HepG2 (cell line): ENCODE data around the gene TOMM20. TPM values are rescaled to one million over a fixed set of nuclear protein-coding genes. Genes with fewer than 3 reads are reported as not detected.
A peak's percentile ranks its signal among the peaks of the same experiment; 100 is the strongest.
"Not testable (repeated sequence)": the region's sequence is repeated elsewhere in the genome, so short reads cannot be mapped to it uniquely, and the experiment has no call there.

ENCODE experiments used
- ATAC-seq: fragments of 200-7000 bp; cut with Tn5 transposase; 3 replicates; pipeline ENCODE4 v1.9.1; 2020; ENCODE audit warnings: mild to moderate bottlenecking, moderate library complexity
- BruUV-seq: library from RNA; stranded (reverse); fragments of 400-500 nt; replicated peaks from 2 replicates; lab custom pipeline; 2021; lab: Mats Ljungman, UMichigan
- CTCF ChIA-PET: fragments of 300-600 bp; formaldehyde crosslinking; extraction: SDS; loops from one replicate; lab custom pipeline; 2021; ENCODE audit warnings: low total read pairs, inconsistent platforms, low intra/inter-chr PET ratio; lab: Yijun Ruan, JAX
- POLR2A ChIA-PET: fragments of 350-600 bp; sonication (Branson Sonifier 250); formaldehyde crosslinking; loops from one replicate; lab custom pipeline; 2020; ENCODE audit warnings: antibody characterized with exemption, inconsistent platforms; lab: Yijun Ruan, JAX
- DNase-seq: peaks from one replicate; pipeline ENCODE4 v3.0.0-alpha.2; 2015; ENCODE audit warnings: low spot score
- FAIRE-seq: peaks from 3 replicates; lab custom pipeline; 2011; peaks lifted over from hg19 to GRCh38; lab: Jason Lieb, UNC
- H2AFZ ChIP-seq: one replicate; pipeline ENCODE4 v1.6.1; 2011; ENCODE audit warnings: low read length, inconsistent platforms
- H3K27ac ChIP-seq: fragments of 300-600 bp; 3 replicates; pipeline ENCODE4 v1.8.0; 2011; ENCODE audit warnings: mixed run types, mild to moderate bottlenecking, mixed read lengths, low read length, inconsistent platforms; ENCODE audit not compliant: insufficient read depth; ENCODE audit errors: extremely low read length
- H3K27me3 ChIP-seq, 2 experiments: fragments of 200-600 bp in 1 of 2; 2 replicates in 1 of 2; 3 replicates in 1 of 2; pipeline versions ENCODE4 v1.6.0 to v1.8.0; 2011; ENCODE audit warnings: low read length in 2 of 2, mild to moderate bottlenecking in 2 of 2, moderate library complexity in 2 of 2, inconsistent platforms in 1 of 2; ENCODE audit not compliant: insufficient read depth in 2 of 2, control insufficient read depth in 1 of 2
- H3K36me3 ChIP-seq, 2 experiments: fragments of 200-600 bp in 1 of 2; replicated peaks in 1 of 2; 2 replicates in 1 of 2; 3 replicates in 1 of 2; pipeline versions ENCODE4 v1.5.1 to v1.8.0; 2011; ENCODE audit warnings: low read length in 2 of 2, inconsistent platforms in 1 of 2; ENCODE audit not compliant: insufficient read depth in 2 of 2, control insufficient read depth in 1 of 2
- H3K4me1 ChIP-seq: 2 replicates; pipeline ENCODE4 v1.5.1; 2012; ENCODE audit warnings: low read length, inconsistent platforms; ENCODE audit not compliant: insufficient read depth
- H3K4me2 ChIP-seq: 2 replicates; pipeline ENCODE4 v1.6.0; 2011; ENCODE audit warnings: low read depth, low read length, inconsistent platforms
- H3K4me3 ChIP-seq, 3 experiments: fragments of 200-600 bp in 1 of 3; sonication (generic), shearing (Covaris generic) in 1 of 3; replicated peaks in 1 of 3; 2 replicates each; pipeline ENCODE4 v1.5.1; 2011 to 2016; ENCODE audit warnings: low read length in 3 of 3, inconsistent platforms in 2 of 3, low read depth in 2 of 3, mild to moderate bottlenecking in 2 of 3, control low read depth in 1 of 3, mixed read lengths in 1 of 3; ENCODE audit not compliant: insufficient read depth in 1 of 3
- H3K79me2 ChIP-seq: one replicate; pipeline ENCODE4 v1.6.1; 2011; ENCODE audit warnings: low read length, inconsistent platforms; ENCODE audit not compliant: insufficient read depth
- H3K9ac ChIP-seq: 2 replicates; pipeline ENCODE4 v1.6.0; 2011; ENCODE audit warnings: mild to moderate bottlenecking, low read depth, low read length, inconsistent platforms; ENCODE audit not compliant: insufficient read depth
- H3K9me3 ChIP-seq: 2 replicates; pipeline ENCODE4 v1.5.1; 2012; ENCODE audit warnings: mild to moderate bottlenecking, low read length
- H4K20me1 ChIP-seq: 2 replicates; pipeline ENCODE4 v1.6.0; 2011; ENCODE audit warnings: inconsistent platforms, mild to moderate bottlenecking, low read length, moderate library complexity; ENCODE audit not compliant: insufficient read depth
- KDM2A ChIP-seq: sonication (generic); formaldehyde crosslinking; IDR thresholded peaks from 2 replicates; pipeline ENCODE4 v1.4.0; 2020; ENCODE audit warnings: low read depth, missing genetic modification reagents, borderline replicate concordance
- PRPF4 ChIP-seq: fragments of 200-400 bp; formaldehyde crosslinking; IDR thresholded peaks from 2 replicates; pipeline ENCODE4 v1.6.1; 2016; ENCODE audit warnings: low read length, low read depth; ENCODE audit not compliant: poor library complexity, severe bottlenecking
- SOX13 ChIP-seq, 3 experiments: fragments of 450-650 bp in 1 of 3; sonication (generic) in 1 of 3; formaldehyde crosslinking in 1 of 3; IDR thresholded peaks in 2 of 3; conservative IDR thresholded peaks in 1 of 3; 2 replicates each; pipeline versions ENCODE4 v1.5.0 to v1.6.1; 2016 to 2020; ENCODE audit warnings: antibody characterized with exemption in 1 of 3, mild to moderate bottlenecking in 1 of 3, missing compliant biosample characterization in 1 of 3, missing genetic modification reagents in 1 of 3, moderate library complexity in 1 of 3
- SOX5 ChIP-seq: IDR thresholded peaks from 2 replicates; pipeline ENCODE4 v1.6.1; 2016; ENCODE audit warnings: borderline replicate concordance
- ZNF30 ChIP-seq: sonication (generic); formaldehyde crosslinking; IDR thresholded peaks from 2 replicates; pipeline ENCODE4 v1.5.0; 2020; ENCODE audit warnings: mild to moderate bottlenecking, missing genetic modification reagents
- WGBS: methylation state at CpG from one replicate; pipeline ENCODE4 v1.1.6; 2017; ENCODE audit warnings: low lambda C conversion rate; 5-methylcytosine and 5-hydroxymethylcytosine counted together
- in situ Hi-C: cut with HindIII; loops from 2 replicates; pipeline ENCODE4 v1.10.0; 2017; ENCODE audit warnings: low pct_unique_long_range_greater_than_20kb; ENCODE audit not compliant: extremely low pct_ligation_motif_present
- intact Hi-C: fragments of 100-400 bp; cut with micrococcal nuclease; formaldehyde crosslinking; loops from one replicate; pipeline ENCODE4 v1.10.0; 2022; ENCODE audit not compliant: unreplicated experiment
- polyA plus RNA-seq, 8 experiments: library from polyadenylated mRNA; depleted of rRNA in 3 of 8; stranded (reverse) in 7 of 8; unstranded in 1 of 8; fragments of >200 nt; fragmentation: Illumina TruSeq in 4 of 8; extraction: Trizol in 4 of 8; gene quantifications; 2 replicates each; pipeline versions ENCODE4 v1.2.1 to v1.2.3, GENCODE V29; 2011 to 2016; ENCODE audit warnings: low read depth in 4 of 8, missing spikeins in 1 of 8, mixed read lengths in 1 of 8; ENCODE audit not compliant: insufficient read depth in 1 of 8
- total RNA-seq, 5 experiments: library from RNA; depleted of rRNA; stranded (reverse); fragments of >200 nt; fragmentation: Illumina TruSeq; extraction: Trizol; gene quantifications; 2 replicates each; pipeline ENCODE4 v1.2.3, GENCODE V29; 2016; ENCODE audit warnings: low read depth in 1 of 5
- TF ChIP-seq, protein P1 (sequence below): sonication (generic); formaldehyde crosslinking; IDR thresholded peaks from 2 replicates; pipeline ENCODE4 v1.4.0; 2020; ENCODE audit warnings: missing genetic modification reagents
- TF ChIP-seq, protein P2 (sequence below): sonication (generic); formaldehyde crosslinking; IDR thresholded peaks from 2 replicates; pipeline ENCODE4 v1.8.1; 2023; ENCODE audit warnings: mild to moderate bottlenecking, missing genetic modification reagents

The TOMM20 gene
- total and polyA plus RNA-seq, 2 of the 13 experiments (the other 11 are each of a cell fraction or from before 2014, with no cell fraction given) = 153 to 376 TPM

DNA sequence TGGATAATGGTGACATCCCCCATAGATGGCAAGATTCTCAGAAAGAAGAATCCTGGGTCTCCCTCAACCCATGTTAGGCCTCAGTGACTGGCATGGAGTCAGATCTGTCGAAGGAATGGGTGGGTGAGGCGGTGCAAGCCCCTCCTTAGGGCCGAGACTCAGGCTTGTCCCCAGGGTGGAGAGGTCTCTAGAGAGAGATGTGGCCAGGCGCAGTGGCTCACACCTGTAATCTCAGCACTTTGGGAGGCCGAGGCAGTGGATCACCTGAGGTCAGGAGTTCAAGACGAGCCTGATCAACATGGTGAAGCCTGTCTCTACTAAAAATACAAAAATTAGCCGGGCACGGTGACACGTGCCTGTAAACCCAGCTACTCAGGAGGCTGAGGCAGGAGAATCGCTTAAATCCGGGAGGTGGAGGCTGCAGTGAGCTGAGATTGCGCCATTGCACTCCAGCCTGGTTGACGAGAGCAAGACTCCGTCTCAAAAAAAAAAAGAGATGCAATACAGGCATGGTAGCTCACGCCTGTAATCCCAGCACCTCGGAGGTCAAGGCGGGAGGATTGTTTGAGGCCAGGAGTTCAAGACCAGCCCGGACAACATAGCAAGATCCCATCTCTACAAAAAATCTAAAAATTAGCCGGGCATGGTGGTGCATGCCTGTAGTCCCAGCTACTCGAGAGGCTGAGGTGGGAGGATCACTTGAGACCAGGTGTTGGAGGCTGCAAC is 37.2 kb downstream of the TOMM20 start:
- DNase-seq, H3K79me2 ChIP-seq, H3K9ac ChIP-seq, H3K4me3 ChIP-seq, H3K27me3 ChIP-seq, H3K36me3 ChIP-seq, FAIRE-seq, H4K20me1 ChIP-seq, H3K9me3 ChIP-seq, ATAC-seq, CTCF ChIA-PET, H3K4me2 ChIP-seq, BruUV-seq, H2AFZ ChIP-seq, H3K27ac ChIP-seq: not testable (repeated sequence)
- WGBS = 97% methylated on average over 18 of the region's 20 CpGs
- in situ Hi-C loops = loop anchor here (5.0 kb wide), 2 partner anchors 494 to 594 kb away; no protein-coding TSS in a partner anchor
- H3K4me1 ChIP-seq = peaks cover 46% of the 10 kb centered on the region
- intact Hi-C loops = loop anchor here (10.0 kb wide), 1 partner anchor 693 kb away; no protein-coding TSS in a partner anchor
- POLR2A ChIA-PET = interaction anchor here (1.3 kb wide), 1 partner anchor 128 kb away, joined by 4 read pairs; no protein-coding TSS in a partner anchor

DNA sequence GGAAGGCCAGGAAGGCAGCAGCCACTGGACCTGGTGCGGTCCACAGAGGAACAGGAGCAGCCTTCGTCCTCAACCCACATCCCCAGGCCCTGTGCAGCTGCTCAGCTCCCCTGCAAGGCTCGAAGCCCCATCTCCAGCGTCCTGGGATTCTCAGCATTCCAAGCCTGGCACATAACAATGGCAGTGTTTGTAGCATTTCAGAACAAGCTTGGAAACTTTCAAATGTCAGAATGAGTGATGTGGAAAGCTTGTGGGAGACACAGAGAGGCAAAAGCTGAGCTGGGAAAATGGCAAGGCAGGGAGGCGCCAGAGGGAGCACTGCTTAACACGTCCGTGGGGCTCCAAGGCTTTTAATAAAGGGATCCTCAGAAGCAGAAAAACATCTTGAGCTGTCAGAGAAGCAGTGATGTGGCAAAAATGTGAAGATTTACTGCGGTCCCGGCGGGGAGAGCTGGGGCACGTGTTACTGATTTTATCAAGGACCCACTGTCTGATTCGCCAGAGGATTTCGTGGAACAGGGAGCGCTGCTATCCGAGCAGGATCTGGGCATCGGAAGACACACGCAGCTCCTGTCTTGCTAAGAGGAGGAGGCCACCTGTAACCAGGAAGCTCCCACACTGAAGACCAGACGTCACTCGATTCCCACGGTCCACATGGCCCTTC is 38.1 kb downstream of the TOMM20 start:
- H3K4me1 ChIP-seq = peaks cover 44% of the 10 kb centered on the region
- ATAC-seq = peak; percentile 51
- peak overlapping the region; percentile 31; the same call in 1 of the 2 replicates for H3K9ac ChIP-seq
- no peak overlapping the region for H2AFZ ChIP-seq
- no peaks in the 10 kb centered on the region for H3K79me2 ChIP-seq
- 79% methylated on average over 20 of the region's 20 CpGs for WGBS
- DNase-seq = peak; percentile 82
- ChIA-PET POLR2A (interaction anchor here (0.7 to 1.3 kb wide), 4 partner anchors 15 to 127 kb away, joined by 3 to 7 read pairs (median 4); no protein-coding TSS in a partner anchor), CTCF (no interaction called here)
- BruUV-seq = no TSS peak
- no peaks in the 10 kb centered on the region for H3K36me3 ChIP-seq
- H3K9me3 ChIP-seq = no peaks in the 10 kb centered on the region
- H3K4me2 ChIP-seq = no peak overlapping the region
- no peaks in the 10 kb centered on the region for H4K20me1 ChIP-seq
- H3K27ac ChIP-seq = no peak overlapping the region
- H3K27me3 ChIP-seq = no peaks in the 10 kb centered on the region
- no peak overlapping the region for H3K4me3 ChIP-seq
- intact Hi-C loops (loop anchor here (10.0 kb wide), 1 partner anchor 694 kb away; no protein-coding TSS in a partner anchor), in situ Hi-C loops (loop anchor here (5.0 kb wide), 2 partner anchors 493 to 593 kb away; no protein-coding TSS in a partner anchor)
- no peak for FAIRE-seq
- TF ChIP-seq ZNF30 (CRISPR knock-in tag) (no peak), SOX5 (peak; percentile 53; the same call in 1 of the 2 replicates), KDM2A (CRISPR knock-in tag) (peak; percentile 11; the same call in 1 of the 2 replicates), PRPF4 (no peak), SOX13 (IDR thresholded peaks at IDR 0.05) (no peak), SOX13 (CRISPR knock-in tag; conservative IDR thresholded peaks at IDR 0.05 in 1 of 2, IDR thresholded peaks at IDR 0.05 in 1 of 2) (peak in 1 of 2 experiments; percentile 79; a peak in 2 of 4 replicates)
- TF ChIP-seq, protein P1, sequence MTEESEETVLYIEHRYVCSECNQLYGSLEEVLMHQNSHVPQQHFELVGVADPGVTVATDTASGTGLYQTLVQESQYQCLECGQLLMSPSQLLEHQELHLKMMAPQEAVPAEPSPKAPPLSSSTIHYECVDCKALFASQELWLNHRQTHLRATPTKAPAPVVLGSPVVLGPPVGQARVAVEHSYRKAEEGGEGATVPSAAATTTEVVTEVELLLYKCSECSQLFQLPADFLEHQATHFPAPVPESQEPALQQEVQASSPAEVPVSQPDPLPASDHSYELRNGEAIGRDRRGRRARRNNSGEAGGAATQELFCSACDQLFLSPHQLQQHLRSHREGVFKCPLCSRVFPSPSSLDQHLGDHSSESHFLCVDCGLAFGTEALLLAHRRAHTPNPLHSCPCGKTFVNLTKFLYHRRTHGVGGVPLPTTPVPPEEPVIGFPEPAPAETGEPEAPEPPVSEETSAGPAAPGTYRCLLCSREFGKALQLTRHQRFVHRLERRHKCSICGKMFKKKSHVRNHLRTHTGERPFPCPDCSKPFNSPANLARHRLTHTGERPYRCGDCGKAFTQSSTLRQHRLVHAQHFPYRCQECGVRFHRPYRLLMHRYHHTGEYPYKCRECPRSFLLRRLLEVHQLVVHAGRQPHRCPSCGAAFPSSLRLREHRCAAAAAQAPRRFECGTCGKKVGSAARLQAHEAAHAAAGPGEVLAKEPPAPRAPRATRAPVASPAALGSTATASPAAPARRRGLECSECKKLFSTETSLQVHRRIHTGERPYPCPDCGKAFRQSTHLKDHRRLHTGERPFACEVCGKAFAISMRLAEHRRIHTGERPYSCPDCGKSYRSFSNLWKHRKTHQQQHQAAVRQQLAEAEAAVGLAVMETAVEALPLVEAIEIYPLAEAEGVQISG (CRISPR knock-in tag) = no peak
- TF ChIP-seq, protein P2, sequence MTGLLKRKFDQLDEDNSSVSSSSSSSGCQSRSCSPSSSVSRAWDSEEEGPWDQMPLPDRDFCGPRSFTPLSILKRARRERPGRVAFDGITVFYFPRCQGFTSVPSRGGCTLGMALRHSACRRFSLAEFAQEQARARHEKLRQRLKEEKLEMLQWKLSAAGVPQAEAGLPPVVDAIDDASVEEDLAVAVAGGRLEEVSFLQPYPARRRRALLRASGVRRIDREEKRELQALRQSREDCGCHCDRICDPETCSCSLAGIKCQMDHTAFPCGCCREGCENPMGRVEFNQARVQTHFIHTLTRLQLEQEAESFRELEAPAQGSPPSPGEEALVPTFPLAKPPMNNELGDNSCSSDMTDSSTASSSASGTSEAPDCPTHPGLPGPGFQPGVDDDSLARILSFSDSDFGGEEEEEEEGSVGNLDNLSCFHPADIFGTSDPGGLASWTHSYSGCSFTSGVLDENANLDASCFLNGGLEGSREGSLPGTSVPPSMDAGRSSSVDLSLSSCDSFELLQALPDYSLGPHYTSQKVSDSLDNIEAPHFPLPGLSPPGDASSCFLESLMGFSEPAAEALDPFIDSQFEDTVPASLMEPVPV (CRISPR knock-in tag) = 0 out of 2 replicates have a peak, but pooled peaks have one; percentile 30
